OCI-LY3 (cell line): ENCODE data around the gene RBM15.

Source experiments
- CTCF ChIP-seq: fragments of 200-600, 300-600 bp; sonication (generic); IDR thresholded peaks from 2 replicates; pipeline ENCODE4 v1.5.1; 2014; ENCODE audit warnings: antibody characterized with exemption, low read length, low read depth
- EZH2phosphoT487 ChIP-seq: fragments of 200-600 bp; shearing (Covaris generic); IDR thresholded peaks from 2 replicates; pipeline ENCODE4 v1.6.1; 2018; ENCODE audit warnings: antibody characterized with exemption, mixed run types, low read depth

- TF ChIP-seq EZH2phosphoT487 (no peak), CTCF (no peak)
These were observed 16.1 kb downstream of the RBM15 start for GRCh38 chr1:110355321-110355720.
